Lower lobe of right lung (tissue), 2 donors: ENCODE data around the gene IL1RAP. TPM values are rescaled to one million over a fixed set of nuclear protein-coding genes. Genes with fewer than 3 reads are reported as not detected.

Source experiments
- ATAC-seq, 2 donors: fragments of 200-7000 bp; cut with Tn5 transposase; one replicate each; pipeline ENCODE4 v1.9.1; 2020 to 2022; ENCODE audit warnings: mild to moderate bottlenecking in 2 of 2, moderate library complexity in 2 of 2
- DNase-seq: peaks from one replicate; pipeline ENCODE4 v3.0.0-alpha.2; 2020
- H3K27ac ChIP-seq: fragments of 200-600 bp; one replicate; pipeline ENCODE4 v1.8.0; 2022
- H3K27me3 ChIP-seq: fragments of 200-600 bp; one replicate; pipeline ENCODE4 v1.8.0; 2022; ENCODE audit warnings: low read depth
- H3K36me3 ChIP-seq: fragments of 200-600 bp; one replicate; pipeline ENCODE4 v1.8.0; 2022; ENCODE audit warnings: mild to moderate bottlenecking
- H3K4me1 ChIP-seq: fragments of 200-600 bp; one replicate; pipeline ENCODE4 v1.8.0; 2022
- H3K4me3 ChIP-seq: fragments of 200-600 bp; one replicate; pipeline ENCODE4 v1.8.0; 2022; ENCODE audit warnings: mild to moderate bottlenecking
- H3K9me3 ChIP-seq: fragments of 200-600 bp; one replicate; pipeline ENCODE4 v1.8.0; 2022
- intact Hi-C: fragments of 100-400 bp; cut with DNase I; formaldehyde crosslinking; loops from one replicate; pipeline ENCODE4 v1.11.0; 2022
- total RNA-seq: library from RNA; stranded (reverse); fragmentation: NEBNext Ultra II Directional; extraction: Animal tissue kit (Norgen Biotek cat#: 25700); gene quantifications from one replicate; pipeline ENCODE4 v1.2.1, GENCODE V29; 2021
- TF ChIP-seq, protein P1 (sequence below): fragments of 200-600 bp; IDR thresholded peaks from one replicate; pipeline ENCODE4 v1.8.0; 2022; ENCODE audit warnings: antibody characterized with exemption, mild to moderate bottlenecking
- donor health status: DM: no; HTN: yes; CAD: no; lungs with severe emphysema.

IL1RAP gene
- total RNA-seq, 1 donor from 2014 or later = 26.8 TPM

DNA sequence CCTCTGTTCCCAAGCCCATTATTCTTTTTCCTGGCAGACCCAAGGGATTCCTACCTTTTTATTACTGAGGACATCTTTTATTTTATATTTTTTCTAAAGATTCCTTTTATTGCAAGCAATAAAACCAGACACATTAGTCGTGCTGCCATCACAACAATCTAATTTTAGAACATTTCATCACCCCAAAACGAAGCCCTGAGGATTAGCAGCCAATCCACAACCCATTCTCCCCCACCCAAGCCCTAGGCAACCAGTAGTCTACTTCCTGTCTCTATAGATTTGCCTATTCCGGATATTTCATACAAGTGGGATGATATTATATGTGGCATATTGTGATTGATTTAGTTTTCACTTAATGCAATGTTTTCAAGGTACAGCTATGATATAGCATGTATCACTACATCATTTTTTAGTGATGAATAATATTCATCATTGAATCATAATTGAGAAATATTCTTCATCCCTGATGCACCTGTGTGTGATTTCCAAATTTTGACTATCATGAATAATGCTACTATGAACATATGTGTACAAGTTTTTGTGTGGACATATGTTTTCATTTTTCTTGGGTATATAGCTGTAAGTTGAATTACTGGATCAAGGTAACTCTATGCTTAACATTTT lies 65.7 kb downstream of the IL1RAP start:
- ATAC-seq (no peak), DNase-seq (no peak)
- H3K4me1 ChIP-seq = peaks cover 30% of the 10 kb centered on the region
- H3K27ac ChIP-seq = no peak overlapping the region
- intact Hi-C loops = no loop called here
- H3K27me3 ChIP-seq = no peaks in the 10 kb centered on the region
- no peaks in the 10 kb centered on the region for H3K36me3 ChIP-seq
- no peaks in the 10 kb centered on the region for H3K9me3 ChIP-seq
- no peak overlapping the region for H3K4me3 ChIP-seq
- TF ChIP-seq, protein P1, sequence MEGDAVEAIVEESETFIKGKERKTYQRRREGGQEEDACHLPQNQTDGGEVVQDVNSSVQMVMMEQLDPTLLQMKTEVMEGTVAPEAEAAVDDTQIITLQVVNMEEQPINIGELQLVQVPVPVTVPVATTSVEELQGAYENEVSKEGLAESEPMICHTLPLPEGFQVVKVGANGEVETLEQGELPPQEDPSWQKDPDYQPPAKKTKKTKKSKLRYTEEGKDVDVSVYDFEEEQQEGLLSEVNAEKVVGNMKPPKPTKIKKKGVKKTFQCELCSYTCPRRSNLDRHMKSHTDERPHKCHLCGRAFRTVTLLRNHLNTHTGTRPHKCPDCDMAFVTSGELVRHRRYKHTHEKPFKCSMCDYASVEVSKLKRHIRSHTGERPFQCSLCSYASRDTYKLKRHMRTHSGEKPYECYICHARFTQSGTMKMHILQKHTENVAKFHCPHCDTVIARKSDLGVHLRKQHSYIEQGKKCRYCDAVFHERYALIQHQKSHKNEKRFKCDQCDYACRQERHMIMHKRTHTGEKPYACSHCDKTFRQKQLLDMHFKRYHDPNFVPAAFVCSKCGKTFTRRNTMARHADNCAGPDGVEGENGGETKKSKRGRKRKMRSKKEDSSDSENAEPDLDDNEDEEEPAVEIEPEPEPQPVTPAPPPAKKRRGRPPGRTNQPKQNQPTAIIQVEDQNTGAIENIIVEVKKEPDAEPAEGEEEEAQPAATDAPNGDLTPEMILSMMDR = no peak

DNA sequence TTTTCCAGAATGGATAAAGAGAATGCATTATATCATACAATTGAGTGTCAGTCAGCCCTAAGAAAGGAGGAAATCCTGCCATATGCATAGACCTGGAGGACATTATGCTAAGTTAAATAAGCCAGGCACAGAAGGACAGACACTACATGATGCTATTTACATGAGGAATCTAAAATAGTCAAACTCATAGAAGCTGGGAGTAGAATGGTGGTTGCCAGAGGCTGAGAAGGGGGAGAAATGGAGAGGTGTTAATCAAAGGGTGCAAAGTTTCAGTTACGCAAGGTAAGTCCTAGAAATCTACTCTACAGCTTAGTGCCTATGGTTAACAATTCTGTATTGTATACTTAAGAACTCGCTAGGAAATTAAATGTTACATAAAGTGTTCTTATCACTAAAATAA lies 66.5 kb downstream of the IL1RAP start:
- intact Hi-C loops = no loop called here
- Histone ChIP-seq H3K27ac (no peak overlapping the region), H3K9me3 (no peaks in the 10 kb centered on the region), H3K4me3 (no peak overlapping the region), H3K27me3 (no peaks in the 10 kb centered on the region), H3K36me3 (no peaks in the 10 kb centered on the region), H3K4me1 (peaks cover 24% of the 10 kb centered on the region)
- TF ChIP-seq, protein P1 = no peak
- peak in 1 of 2 donors; percentile 50 for ATAC-seq
- DNase-seq = no peak

DNA sequence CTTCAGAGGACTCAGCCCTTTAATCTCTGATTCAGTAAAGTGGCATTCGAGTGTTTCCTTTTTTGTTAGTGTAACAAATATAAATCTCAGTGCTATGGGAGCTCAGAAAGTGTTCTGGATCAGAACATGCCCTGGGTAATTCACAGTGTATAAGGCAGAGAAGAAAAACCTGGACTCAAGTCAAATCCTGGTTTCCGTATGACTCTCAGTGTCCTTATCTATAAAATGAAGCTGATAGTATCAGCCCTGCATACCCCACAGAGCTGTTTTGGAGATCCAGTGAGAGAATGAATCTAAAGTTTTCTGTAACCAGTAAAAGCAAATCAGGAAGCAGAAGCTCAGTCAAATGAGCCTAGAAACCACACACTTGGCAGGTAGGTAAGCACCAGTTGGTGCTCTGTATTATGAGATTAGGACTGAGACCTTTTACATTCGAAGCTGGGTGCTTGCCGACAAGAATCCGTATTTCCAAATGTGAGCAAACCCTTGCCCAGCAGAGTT lies 67.2 kb downstream of the IL1RAP start:
- DNase-seq (no peak), ATAC-seq (peak; percentile 51 to 63)
- H3K36me3 ChIP-seq = no peaks in the 10 kb centered on the region
- H3K4me3 ChIP-seq = no peak overlapping the region
- H3K27ac ChIP-seq = no peak overlapping the region
- H3K4me1 ChIP-seq = peaks cover 27% of the 10 kb centered on the region
- intact Hi-C loops = no loop called here
- H3K9me3 ChIP-seq = no peaks in the 10 kb centered on the region
- TF ChIP-seq, protein P1 = no peak
- no peaks in the 10 kb centered on the region for H3K27me3 ChIP-seq

DNA sequence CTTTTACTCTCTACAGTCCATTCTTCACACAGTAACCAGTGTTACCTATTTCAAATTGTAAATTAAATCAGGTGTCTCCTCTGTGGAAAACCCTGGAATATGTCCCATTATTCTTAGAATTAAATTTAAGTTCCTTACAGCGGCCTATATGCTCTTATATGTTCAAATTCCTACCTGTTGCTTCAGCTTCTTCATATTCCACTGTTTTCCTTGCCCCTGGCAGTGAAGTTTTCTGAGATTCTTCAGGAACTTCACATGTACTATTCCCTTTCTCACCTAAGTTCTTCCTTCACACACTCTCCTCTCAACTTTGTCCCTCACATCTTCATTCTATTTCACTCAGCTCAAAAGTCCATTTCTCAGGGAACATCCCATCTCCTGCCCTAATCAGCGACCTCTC lies 68.8 kb downstream of the IL1RAP start:
- Histone ChIP-seq H3K27me3 (no peaks in the 10 kb centered on the region), H3K9me3 (no peaks in the 10 kb centered on the region), H3K36me3 (no peaks in the 10 kb centered on the region), H3K4me3 (no peak overlapping the region), H3K27ac (no peak overlapping the region), H3K4me1 (peaks cover 37% of the 10 kb centered on the region)
- DNase-seq (no peak), ATAC-seq (no peak)
- TF ChIP-seq, protein P1 = no peak
- intact Hi-C loops = no loop called here

DNA sequence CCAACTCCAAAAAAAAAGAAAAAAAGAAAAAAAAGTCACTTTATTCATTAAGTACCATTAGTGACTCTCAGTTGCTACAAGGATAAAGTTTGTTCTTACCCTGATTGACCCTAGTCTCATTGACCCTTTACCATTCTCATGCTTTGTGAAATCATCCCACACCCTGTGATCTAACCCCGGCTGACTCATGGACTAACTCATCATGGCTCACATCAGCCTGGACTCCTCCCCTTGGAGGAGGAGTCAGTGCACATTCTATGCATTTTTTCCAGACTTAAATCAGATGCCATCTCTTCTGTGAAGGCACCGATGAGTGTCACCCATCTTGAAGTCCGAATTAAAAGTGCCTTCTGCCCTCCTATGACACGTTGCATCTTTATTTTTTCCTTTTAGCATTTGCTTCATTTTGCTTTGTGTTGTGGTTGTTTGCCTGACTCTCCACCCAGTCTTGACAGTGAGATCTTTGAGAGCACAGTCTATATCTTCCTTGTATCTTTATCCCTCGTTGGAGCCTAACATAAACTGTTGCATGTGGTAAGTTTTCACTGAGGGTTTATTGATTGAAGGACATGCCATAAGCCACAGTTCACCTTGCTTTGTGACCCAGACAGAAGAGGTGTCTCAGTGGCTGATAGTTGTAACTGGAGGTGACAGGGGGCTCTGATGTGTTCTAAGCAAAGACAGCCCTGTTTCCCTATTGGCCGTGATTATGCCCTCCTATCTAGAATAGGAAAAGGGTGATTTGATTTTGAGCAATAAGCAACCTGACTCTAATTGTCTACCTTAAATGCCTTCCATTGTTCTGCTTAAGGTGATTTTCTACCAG lies 72.1 kb downstream of the IL1RAP start:
- intact Hi-C loops = no loop called here
- DNase-seq (no peak), ATAC-seq (peak; percentile 78 to 87)
- H3K27me3 ChIP-seq = no peaks in the 10 kb centered on the region
- H3K9me3 ChIP-seq = no peaks in the 10 kb centered on the region
- H3K4me3 ChIP-seq = no peak overlapping the region
- no peak overlapping the region for H3K27ac ChIP-seq
- H3K4me1 ChIP-seq = peaks cover 24% of the 10 kb centered on the region
- TF ChIP-seq, protein P1 = no peak
- no peaks in the 10 kb centered on the region for H3K36me3 ChIP-seq
